HepG2 (cell line): ENCODE measurements around the gene TXNRD2. TPM values are rescaled to one million over a fixed set of nuclear protein-coding genes. Genes with fewer than 3 reads are reported as not detected.

Experiments used
- ARID4A ChIP-seq: sonication (generic); formaldehyde crosslinking; IDR thresholded peaks from 2 replicates; pipeline ENCODE4 v1.5.0; 2020; ENCODE audit warnings: mild to moderate bottlenecking, missing genetic modification reagents, borderline replicate concordance
- CHD4 ChIP-seq: fragments of 200-600 bp; sonication (generic); IDR thresholded peaks from 2 replicates; pipeline ENCODE4 v1.7.0; 2017; ENCODE audit warnings: mild to moderate bottlenecking, low read length, borderline replicate concordance
- CTCF ChIP-seq: sonication (generic); formaldehyde crosslinking; IDR thresholded peaks from 2 replicates; pipeline ENCODE4 v1.5.0; 2020; ENCODE audit warnings: mild to moderate bottlenecking, missing genetic modification reagents, moderate library complexity
- GMEB1 ChIP-seq: sonication (generic); formaldehyde crosslinking; IDR thresholded peaks from 2 replicates; pipeline ENCODE4 v1.5.1; 2020; ENCODE audit warnings: missing genetic modification reagents, mild to moderate bottlenecking, borderline replicate concordance
- MYC ChIP-seq: sonication (generic); formaldehyde crosslinking; IDR thresholded peaks from 2 replicates; pipeline ENCODE4 v1.9.0; 2021; ENCODE audit warnings: missing genetic modification reagents, borderline replicate concordance
- PHF5A ChIP-seq: IDR thresholded peaks from one replicate; pipeline ENCODE4 v1.6.1; 2018; ENCODE audit warnings: low read depth, missing genetic modification reagents; ENCODE audit not compliant: unreplicated experiment
- RORA ChIP-seq: sonication (generic); formaldehyde crosslinking; IDR thresholded peaks from 2 replicates; pipeline ENCODE4 v1.5.0; 2020; ENCODE audit warnings: mild to moderate bottlenecking, missing genetic modification reagents, moderate library complexity
- SMC3 ChIP-seq: IDR thresholded peaks from 2 replicates; pipeline ENCODE4 v1.6.1; 2011; ENCODE audit warnings: low read length, improper control_type of control experiment
- SNAPC4 ChIP-seq: sonication (generic); formaldehyde crosslinking; IDR thresholded peaks from 2 replicates; pipeline ENCODE4 v1.4.0; 2020; ENCODE audit warnings: mild to moderate bottlenecking, missing genetic modification reagents
- ZNF280B ChIP-seq: sonication (generic); formaldehyde crosslinking; IDR thresholded peaks from 2 replicates; pipeline ENCODE4 v1.5.0; 2020; ENCODE audit warnings: missing genetic modification reagents, mild to moderate bottlenecking, borderline replicate concordance
- ZNF317 ChIP-seq: sonication (generic); formaldehyde crosslinking; IDR thresholded peaks from 2 replicates; pipeline ENCODE4 v1.5.0; 2020; ENCODE audit warnings: mild to moderate bottlenecking, missing genetic modification reagents
- polyA plus RNA-seq, 8 experiments: library from polyadenylated mRNA; depleted of rRNA in 3 of 8; stranded (reverse) in 7 of 8; unstranded in 1 of 8; fragments of >200 nt; fragmentation: Illumina TruSeq in 4 of 8; extraction: Trizol in 4 of 8; gene quantifications; 2 replicates each; pipeline versions ENCODE4 v1.2.1 to v1.2.3, GENCODE V29; 2011 to 2016; ENCODE audit warnings: low read depth in 4 of 8, missing spikeins in 1 of 8, mixed read lengths in 1 of 8; ENCODE audit not compliant: insufficient read depth in 1 of 8
- total RNA-seq, 5 experiments: library from RNA; depleted of rRNA; stranded (reverse); fragments of >200 nt; fragmentation: Illumina TruSeq; extraction: Trizol; gene quantifications; 2 replicates each; pipeline ENCODE4 v1.2.3, GENCODE V29; 2016; ENCODE audit warnings: low read depth in 1 of 5

The TXNRD2 gene
- total and polyA plus RNA-seq, 2 of the 13 experiments (the other 11 are each of a cell fraction or from before 2014, with no cell fraction given), result 17.5 to 18.6 TPM

- TF ChIP-seq CTCF (CRISPR knock-in tag), result peak; percentile 94
- TF ChIP-seq CHD4, result no peak
- TF ChIP-seq ARID4A, result peak; percentile 17; the same call in 1 of the 2 replicates
- TF ChIP-seq RORA (CRISPR knock-in tag), result no peak
- TF ChIP-seq PHF5A (CRISPR knock-in tag), result peak; percentile 84
- peak; percentile 59; the same call in 1 of the 2 replicates for TF ChIP-seq SNAPC4 (CRISPR knock-in tag)
- peak; percentile 47; the same call in 1 of the 2 replicates for TF ChIP-seq SMC3
- TF ChIP-seq ZNF280B (CRISPR knock-in tag), result peak; percentile 48; the same call in 1 of the 2 replicates
- TF ChIP-seq MYC, result peak; percentile 88
- peak; percentile 66 for TF ChIP-seq ZNF317 (CRISPR knock-in tag)
- TF ChIP-seq GMEB1, result no peak
These were observed 29.1 kb upstream of the TXNRD2 start (continued) for GRCh38 chr22:19970479-19971275.
